GM18511 (cell line): Measurements from ENCODE around the gene GRAP2.
"Not testable (repeated sequence)": the region's sequence is repeated elsewhere in the genome, so short reads cannot be mapped to it uniquely, and the experiment has no call there.

Experiments used
- ATAC-seq: cut with Tn5 transposase; IDR thresholded peaks from one replicate; pipeline ENCODE4 v1.9.1; 2021; ENCODE audit warnings: mild to moderate bottlenecking, moderate library complexity; ENCODE audit not compliant: unreplicated experiment

Gene GRAP2

DNA sequence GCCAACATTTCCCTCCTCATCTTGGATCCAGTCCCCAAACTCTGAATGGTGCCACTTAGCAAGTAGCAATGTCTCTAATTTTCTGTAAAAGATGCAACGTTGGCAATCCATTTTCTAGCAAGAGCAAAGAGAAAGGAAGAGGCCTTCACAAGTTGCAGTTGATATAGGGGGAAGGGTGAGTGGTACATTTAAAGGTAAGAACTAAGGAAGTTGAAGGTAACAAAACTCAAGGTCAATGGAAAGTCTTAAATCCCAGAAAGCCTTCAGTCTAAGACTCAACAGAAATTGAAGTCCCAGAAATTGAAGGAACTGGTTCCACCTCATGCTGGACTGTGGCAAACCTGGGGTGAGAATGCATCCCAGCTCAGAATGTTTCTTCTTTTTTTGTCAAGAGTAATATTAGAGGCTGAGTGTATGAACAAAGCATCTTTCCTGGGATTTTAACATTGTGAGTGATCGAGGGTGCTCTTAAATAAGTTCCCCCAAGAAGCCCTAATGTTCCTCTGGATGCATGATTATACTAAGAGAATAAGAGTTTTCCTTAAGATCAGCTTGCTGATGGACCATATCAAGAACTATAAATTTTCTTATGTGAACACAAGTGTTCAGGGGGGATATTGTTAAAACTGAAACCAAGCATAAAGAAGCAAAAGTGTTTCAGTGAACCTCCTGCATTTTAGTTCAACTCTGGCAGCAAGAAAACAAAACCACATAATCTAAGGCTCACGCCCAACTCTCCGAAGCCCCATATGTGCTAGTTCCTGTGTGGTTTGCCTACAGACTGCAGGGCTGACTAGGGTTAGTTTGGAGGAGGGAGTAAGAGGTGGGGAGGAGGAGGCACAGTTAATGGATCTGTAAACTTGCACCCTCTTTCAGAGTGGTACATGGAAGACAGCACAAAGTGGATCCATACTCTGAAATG lies at the start of gene GRAP2:
Gene GRAP2 (plus strand): TSS at position 779 of the 922 bp plus-strand sequence. CDS start 46,023 bp downstream, outside the sequence.
- no peak for ATAC-seq

DNA sequence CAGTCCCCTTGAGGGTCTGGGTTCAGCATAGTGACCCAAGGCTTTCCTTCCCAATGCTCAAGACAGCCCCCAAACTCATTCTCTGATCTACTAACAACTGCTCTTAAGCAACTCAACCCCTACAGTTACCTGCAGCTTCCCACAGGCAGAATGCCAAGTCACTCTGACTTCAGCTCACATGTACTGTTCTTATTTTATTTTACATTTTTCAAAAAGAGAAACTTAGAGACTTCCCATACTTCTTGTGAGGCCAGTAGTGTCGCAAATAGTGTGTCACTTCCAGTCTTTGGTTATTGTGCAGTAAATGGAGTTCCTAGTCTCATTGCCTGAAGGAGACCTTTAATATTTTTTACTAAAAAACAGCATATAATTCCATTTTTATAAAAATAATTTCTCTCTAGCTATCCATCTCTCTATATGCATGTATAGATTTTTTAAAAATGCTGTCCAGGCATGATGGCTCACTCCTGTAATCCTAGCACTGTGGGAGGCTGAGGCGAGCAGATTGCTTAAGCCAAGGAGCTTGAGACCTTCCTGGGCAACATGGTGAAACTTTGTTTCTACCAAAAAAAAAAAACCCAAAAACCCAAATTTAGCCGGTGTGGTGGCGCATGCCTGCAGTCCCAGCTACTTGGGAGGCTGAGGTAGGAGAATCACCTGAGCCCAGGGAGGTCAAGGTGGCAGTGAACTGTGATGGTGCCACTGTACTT lies 49.1 kb upstream of the GRAP2 start:
- no peak for ATAC-seq

DNA sequence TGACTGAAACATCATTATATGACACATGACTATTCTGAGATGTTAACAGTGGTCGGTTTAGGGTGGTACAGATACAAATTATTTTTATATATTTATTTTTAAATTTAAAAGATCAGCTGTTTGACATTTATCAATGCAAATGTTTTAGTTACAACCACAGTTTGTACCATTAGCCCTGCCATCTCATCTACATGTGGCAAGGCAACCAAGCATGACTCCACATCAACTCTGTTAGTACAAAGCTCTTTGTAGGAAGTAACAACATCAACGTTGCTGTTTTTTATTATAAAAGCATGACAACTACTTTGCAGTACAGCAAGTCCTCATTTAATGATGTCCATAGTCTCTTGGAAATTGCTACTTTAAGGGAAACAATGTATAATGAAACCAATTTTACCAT lies 48.1 kb upstream of the GRAP2 start:
- ATAC-seq, result no peak

DNA sequence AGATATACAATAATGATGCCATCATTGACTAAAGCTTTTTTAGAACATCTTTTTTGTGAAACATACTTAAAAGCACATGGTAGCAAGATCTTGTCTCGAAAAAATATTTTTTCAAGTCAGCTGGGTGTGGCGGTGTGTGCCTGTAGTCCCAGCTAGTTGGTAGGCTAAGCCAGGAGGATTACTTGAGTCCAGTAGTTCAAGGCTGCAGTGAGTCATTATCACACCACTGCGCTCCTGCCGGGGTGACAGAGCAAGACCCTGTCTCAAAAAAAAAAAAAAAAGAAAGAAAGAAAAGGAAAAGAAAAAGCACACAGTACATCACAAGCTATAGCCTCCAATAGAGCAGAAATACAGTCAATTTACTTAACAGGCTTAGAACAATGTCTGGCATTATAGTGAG lies 44.3 kb upstream of the GRAP2 start:
- no peak for ATAC-seq

DNA sequence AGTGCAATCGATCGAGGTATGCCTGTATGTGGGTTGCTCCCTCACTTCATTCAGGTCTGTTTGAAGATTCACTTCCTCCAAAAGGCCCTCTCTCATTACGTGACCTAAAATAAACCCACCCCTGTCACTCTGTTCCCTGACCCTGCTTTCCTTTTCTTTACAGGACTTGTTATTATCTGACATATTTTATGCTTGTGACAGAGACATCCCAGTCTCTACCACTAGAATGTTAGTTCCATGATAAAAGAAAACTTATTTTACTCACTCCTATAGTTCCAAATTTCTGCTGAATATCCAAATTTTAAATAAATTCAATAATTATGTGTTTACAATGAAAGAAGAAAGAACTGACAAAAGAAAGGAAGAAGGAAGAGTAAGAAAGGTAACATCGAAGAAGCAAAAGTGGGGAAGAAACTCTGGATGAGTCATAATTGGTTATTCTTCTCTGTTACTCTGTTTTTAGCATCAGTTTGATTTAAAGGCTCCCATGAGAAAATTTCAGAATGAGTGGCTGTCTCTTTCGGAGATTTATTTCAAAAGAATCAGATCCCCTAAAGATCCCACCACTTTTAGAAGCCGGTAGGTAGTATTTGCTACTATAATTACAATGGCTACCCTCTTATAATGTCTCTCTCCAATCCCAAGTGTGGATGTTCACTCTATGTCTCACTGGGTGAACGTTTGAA lies 40.8 kb upstream of the GRAP2 start:
- no peak for ATAC-seq

DNA sequence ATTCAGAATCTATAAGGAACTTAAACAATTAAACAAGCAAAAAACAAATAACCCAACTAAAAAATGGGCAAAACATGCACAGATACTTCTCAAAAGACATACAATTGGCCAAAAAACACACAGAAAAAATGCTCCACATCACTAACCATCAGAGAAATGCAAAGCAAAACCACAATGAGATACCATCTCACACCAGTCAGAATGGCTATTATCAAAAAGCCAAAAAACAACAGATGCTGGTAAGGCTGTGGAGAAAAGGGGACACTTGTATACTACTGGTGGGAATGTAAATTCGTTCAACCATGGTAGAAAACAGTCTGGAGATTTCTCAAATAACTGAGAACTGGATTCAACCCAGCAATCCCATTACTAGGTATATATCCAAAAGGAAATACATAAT lies 32.1 kb upstream of the GRAP2 start:
- ATAC-seq, result no peak

DNA sequence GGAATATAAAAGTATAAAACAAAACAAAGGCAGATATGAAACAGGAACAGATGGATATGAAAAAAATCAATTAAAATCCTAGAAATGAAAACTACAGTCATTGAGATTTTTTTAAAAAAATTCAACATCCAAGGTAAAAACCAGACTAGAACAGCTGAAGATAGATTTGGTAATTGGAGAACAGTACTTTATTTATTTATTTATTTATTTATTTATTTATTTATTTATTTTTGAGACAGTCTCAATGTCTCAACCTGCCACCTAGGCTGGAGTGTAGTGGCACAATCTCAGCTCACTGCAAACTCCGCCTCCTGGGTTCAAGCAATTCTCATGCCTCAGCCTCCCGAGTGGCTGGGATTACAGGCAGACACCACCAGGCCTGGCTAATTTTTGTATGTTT lies 31.1 kb upstream of the GRAP2 start:
- not testable (repeated sequence) for ATAC-seq

DNA sequence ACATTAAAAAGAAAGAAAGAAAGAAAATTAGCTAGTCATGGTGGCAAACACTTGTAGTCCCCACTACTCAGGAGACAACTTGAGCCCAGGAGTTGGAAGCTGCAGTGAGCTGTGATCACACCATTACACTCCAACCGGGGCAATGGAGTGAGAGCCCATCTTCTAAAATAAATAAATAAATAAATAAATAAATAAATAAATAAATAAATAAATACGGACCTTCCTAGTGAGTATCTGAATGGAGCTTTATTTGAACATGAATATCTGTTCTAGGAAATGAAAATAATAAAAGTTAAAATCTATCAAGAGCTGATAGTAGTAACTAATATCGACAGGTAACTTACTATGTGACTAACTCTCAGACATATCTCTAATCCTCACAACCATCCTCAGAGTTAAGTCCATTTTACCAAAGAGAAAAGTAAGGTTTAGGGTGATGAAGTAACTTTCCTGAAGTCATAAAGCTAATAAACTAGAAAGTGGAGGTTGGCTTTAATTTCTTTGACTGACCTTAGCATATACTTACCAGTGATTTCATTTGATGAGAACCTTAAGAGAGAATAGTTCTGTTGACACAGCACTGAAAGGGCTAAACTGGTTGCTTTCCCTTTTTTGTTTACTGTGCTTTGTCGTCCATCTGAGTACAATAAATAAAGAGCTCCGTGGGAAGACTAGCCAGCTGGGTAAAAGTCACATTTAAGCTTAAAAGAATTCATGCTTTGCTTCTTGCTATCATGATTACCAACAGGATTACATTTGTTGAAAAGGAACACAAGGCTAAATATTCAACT lies 29.7 kb upstream of the GRAP2 start:
- ATAC-seq, result no peak

DNA sequence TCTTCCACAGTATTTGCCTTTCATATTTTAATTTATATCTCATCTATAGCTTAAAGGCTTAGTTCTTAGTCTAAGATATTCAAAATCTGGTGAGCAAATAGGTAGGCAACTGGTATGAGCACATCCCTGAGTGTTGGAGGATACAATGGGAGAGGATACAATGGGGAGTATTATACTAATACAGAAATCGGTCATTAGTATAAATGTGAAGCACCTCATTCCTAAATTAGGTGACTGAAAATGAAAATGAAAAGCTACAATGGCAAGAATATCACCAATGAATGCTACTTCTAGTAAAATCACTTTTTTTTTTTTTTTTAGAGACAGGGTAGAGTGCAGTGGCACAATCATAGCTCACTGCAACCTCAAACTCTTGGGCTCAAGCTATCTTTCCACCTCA lies 28.3 kb upstream of the GRAP2 start:
- ATAC-seq, result no peak

DNA sequence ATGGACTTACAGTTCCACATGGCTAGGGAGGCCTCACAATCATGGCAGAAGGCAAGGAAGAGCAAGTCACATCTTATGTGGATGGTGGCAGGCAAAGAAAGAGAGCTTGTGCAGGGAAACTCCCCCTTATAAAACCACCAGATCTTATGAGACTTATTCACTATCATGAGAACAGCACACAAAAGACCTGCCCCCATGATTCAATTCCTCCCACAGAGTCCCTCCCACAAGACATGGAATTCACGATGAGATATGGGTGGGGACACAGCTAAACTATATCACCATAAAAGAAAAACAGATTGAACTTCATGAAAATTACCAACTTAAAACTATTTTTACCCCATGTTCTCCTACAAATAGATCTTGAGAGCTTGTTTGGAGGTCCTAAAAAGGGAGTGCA lies 26.9 kb upstream of the GRAP2 start:
- no peak for ATAC-seq

DNA sequence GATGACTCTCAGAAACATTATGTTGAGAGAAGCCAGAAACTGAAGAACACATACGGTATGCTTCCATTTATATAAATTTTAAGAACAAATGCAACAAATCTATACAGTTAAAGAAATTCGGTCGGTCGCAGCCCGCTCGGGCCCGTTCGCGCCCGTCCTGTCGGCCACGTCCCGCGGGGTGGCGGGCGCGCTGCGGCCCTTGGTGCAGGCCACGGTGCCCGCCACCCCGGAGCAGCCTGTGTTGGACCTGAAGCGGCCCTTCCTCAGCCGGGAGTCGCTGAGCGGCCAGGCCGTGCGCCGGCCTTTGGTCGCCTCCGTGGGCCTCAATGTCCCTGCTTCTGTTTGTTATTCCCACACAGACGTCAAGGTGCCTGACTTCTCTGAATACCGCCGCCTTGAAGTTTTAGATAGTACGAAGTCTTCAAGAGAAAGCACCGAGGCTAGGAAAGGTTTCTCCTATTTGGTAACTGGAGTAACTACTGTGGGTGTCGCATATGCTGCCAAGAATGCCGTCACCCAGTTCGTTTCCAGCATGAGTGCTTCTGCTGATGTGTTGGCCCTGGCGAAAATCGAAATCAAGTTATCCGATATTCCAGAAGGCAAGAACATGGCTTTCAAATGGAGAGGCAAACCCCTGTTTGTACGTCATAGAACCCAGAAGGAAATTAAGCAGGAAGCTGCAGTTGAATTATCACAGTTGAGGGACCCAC lies 25.6 kb upstream of the GRAP2 start:
- ATAC-seq, result not testable (repeated sequence)

DNA sequence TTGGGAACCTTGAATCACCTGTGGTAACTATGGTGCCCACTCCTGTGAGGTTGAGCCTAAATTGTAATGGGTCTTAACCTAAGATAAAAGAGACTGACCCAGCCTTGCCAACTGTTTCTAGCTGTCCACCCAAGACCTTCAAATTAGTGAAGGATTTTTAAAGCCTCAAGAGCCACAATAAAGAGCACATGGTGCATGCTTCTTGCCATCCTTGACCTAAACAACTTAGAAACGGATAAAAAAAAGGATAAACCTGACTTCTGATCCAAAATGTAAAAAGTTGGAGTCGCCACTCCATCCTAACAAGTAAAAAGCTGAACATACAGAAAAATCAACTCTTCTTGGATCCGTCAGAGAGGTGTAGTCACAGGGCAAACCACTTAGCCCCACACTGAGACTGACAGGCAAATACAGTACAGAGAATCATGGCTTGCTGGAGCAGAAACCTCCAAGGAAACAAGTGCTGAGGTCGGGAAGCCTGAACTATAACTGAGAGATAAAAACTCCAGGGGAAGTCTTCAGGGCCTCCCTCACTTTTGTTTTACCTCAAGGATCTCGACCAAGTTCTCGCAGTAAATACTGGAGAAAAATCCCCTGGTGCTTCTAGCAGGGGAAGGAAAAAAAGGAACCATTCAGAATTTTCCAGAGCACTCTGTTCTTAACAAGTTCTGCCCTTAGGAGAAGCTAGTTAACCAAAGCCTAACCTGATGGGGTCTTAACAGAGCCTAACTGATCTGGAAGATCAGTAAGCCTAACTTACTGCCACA lies 23.6 kb upstream of the GRAP2 start:
- no peak for ATAC-seq

DNA sequence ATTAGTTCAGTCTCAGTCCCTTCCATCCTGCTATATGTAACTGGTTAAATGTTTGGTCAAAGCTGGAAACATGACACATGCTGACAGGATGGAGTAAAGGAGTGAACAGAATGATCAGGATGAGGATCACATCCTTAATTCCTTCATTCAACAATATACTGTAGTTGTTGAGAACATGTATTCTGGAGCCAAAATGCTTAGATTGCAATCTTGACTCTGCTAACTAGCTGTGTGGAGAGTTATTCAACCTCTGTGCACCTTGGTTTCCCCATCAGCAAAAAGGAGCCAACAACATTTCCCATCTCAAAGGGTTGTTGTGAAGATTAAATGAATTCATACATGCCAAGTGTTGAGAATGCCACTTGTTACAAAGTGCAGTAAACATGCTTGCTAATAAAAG lies 20.2 kb upstream of the GRAP2 start:
- ATAC-seq, result no peak

DNA sequence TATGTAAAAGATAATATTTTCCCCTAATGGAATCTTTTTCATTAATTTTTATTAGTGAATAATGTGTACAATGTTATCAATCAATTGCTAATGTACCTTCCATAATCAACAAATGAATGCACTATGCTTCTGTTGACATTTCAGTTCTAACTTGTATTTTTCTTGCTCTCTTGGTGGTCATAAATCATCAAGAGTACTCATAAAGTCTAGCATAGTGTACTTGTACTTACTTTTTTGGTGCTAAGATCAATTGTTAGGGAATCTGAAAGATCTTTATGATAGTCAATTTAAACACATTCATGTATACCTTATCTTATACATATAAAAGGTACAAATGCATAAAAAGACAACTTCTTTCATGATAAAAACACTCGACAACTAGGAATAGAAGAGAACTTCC lies 17.8 kb upstream of the GRAP2 start:
- ATAC-seq, result no peak

DNA sequence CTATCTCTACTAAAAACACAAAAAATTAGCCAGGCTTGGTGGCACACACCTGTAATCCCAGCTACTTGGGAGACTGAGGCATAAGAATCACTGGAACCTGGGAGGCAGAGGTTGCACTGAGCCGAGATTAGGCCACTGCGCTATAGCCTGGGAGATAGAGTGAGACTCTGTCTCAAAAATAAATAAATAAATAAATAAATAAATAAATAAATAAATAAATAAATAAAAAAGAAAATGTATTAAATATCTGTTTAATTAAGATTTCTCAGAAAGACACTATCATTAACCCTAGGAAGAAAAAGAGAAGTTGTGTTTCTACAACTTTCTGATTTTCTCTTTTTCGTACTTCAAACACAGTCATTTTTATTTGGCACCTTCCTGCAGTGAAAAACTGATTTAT lies 11.0 kb upstream of the GRAP2 start:
- ATAC-seq, result not testable (repeated sequence)

DNA sequence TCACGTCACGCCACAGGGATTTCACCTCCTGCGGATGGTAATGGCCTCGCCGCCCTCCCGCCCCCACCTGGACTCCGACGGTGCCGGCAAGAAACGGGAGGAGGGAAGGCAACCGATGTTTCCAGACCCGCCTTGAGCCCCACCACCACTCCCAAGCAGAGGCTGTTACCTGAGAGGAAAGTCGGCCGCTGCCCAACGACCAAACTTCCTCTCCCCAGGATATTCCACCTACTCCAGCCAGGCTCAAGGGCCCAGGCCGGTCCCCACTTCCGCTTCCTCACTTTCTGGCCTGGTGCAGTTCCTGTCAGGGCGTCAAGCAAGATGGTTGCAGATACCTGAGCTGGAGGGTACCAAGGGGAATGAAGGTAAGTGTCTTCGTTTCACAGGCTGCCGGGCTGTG lies 7.4 kb upstream of the GRAP2 start, which contains the start of gene ENTHD1:
Gene ENTHD1 (minus strand): TSS at position 235 of the 400 bp plus-strand sequence. CDS start 6,012 bp downstream, outside the sequence.
- no peak for ATAC-seq

DNA sequence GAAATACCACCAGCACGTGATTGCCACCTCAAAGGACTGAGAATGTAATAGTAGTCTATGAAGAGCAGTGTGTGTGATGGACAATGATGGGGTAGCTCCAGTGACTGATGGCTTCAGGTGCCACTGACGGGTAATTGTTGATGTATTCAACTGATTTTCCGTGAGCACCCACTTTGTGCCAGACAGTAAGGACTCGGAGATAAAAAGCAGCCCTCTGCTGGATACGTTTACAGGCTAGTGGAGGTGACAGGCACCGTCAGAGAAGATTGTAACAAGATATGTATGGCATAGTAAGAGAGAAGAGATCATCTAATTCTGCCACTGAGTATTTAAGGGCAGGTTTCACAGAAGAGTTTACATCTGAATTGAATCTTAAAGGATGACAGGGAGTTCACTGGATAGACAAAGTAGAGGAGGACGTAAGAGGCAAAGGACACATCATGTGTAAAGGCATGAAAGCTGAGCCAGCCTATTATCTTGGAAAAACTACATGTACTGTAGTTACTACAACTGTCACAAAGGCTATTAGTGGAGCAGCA lies 6.3 kb upstream of the GRAP2 start:
- no peak for ATAC-seq

DNA sequence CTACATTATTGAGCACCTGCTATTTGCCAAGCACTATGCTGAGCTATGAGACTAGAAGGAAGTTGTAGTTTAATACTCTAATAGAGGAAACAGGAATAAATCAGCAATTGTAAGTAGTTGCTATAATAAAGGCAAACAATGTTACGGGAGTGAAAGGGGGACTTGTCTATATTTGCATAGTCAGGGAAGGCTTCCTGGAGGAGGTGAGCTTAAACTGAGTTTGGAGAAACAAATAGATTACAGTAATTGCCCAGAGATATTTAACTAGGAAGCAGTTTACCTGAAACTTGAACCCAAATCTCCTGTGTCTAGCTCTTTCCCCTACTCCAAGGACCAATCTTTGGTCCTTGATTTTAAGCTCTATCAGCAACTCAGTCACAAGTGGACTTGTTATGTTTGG lies 5.2 kb upstream of the GRAP2 start:
- no peak for ATAC-seq
